Body of pancreas (tissue), 4 donors: ENCODE measurements around the gene APOBEC3G. TPM values are rescaled to one million over a fixed set of nuclear protein-coding genes. Genes with fewer than 3 reads are reported as not detected.
A peak's percentile ranks its signal among the peaks of the same experiment; 100 is the strongest.

Experiments
- ATAC-seq: fragments of 150-250 bp; one replicate; pipeline ENCODE4 v1.9.1; 2016
- DNase-seq, 4 donors: peaks; one replicate each; pipeline ENCODE4 v3.0.0-alpha.2; 2019
- H3K27ac ChIP-seq, 4 donors: fragments of 200-600 bp; sonication (generic); 1 replicate in 3 of 4; 2 replicates in 1 of 4; pipeline versions ENCODE4 v1.5.1 to v1.6.1; 2016 to 2019; ENCODE audit warnings: mild to moderate bottlenecking in 1 of 4, mixed read lengths in 1 of 4, moderate library complexity in 1 of 4
- H3K27me3 ChIP-seq, 2 donors: fragments of 200-600 bp; sonication (generic); one replicate each; pipeline ENCODE4 v1.6.0; 2016; ENCODE audit warnings: mild to moderate bottlenecking in 1 of 2
- H3K36me3 ChIP-seq, 2 donors: fragments of 200-600 bp; sonication (generic); replicated peaks in 1 of 2; 2 replicates each; pipeline ENCODE4 v1.5.1; 2016; ENCODE audit warnings: low read depth in 2 of 2; ENCODE audit not compliant: insufficient read depth in 1 of 2
- H3K4me1 ChIP-seq: fragments of 200-600 bp; sonication (generic); one replicate; pipeline ENCODE4 v1.6.0; 2016
- H3K4me3 ChIP-seq, 2 donors: fragments of 200-600 bp; sonication (generic); 1 replicate in 1 of 2; 2 replicates in 1 of 2; pipeline ENCODE4 v1.5.1; 2016 to 2019
- H3K9me3 ChIP-seq, 3 donors: fragments of 200-600 bp; sonication (generic); 1 replicate in 2 of 3; 2 replicates in 1 of 3; pipeline ENCODE4 v1.5.1; 2016
- CTCF ChIP-seq, 7 experiments: fragments of 450-650 bp in 4 of 7; fragments of 200-600 bp in 3 of 7; sonication (generic) in 3 of 7; IDR thresholded peaks; one replicate each; pipeline ENCODE4 v1.5.1; 2016 to 2019; ENCODE audit warnings: antibody characterized with exemption in 7 of 7
- POLR2A ChIP-seq, 3 donors: fragments of 450-650 bp; IDR thresholded peaks; one replicate each; pipeline ENCODE4 v1.6.1; 2016; ENCODE audit warnings: antibody characterized with exemption in 3 of 3, mild to moderate bottlenecking in 2 of 3
- WGBS, 2 donors: methylation state at CpG; one replicate each; pipeline ENCODE4 v1.1.5; 2017; 5-methylcytosine and 5-hydroxymethylcytosine counted together
- intact Hi-C: fragments of 100-400 bp; cut with DNase I; formaldehyde crosslinking; loops from one replicate; pipeline ENCODE4 v1.15.1; 2023
- small RNA-seq: library from RNA; depleted of rRNA; stranded (forward); fragments of <200 nt; gene quantifications from one replicate; pipeline ENCODE3, GENCODE V24; 2016
- total RNA-seq, 2 donors: library from RNA; depleted of rRNA; stranded (reverse); fragments of >200 nt; gene quantifications; one replicate each; pipeline ENCODE4 v1.1.0, GENCODE V29; 2016

APOBEC3G gene
- total RNA-seq, 2 donors from 2014 or later: 5.4 to 6.3 TPM

- no peaks in the 10 kb centered on the region for H3K4me1 ChIP-seq
- H3K27ac ChIP-seq: no peak overlapping the region
- TF ChIP-seq CTCF (IDR thresholded peaks at IDR 0.05) (no peak), POLR2A (IDR thresholded peaks at IDR 0.05) (no peak)
- H3K9me3 ChIP-seq: no peaks in the 10 kb centered on the region
- DNase-seq (peak in 1 of 4 donors; percentile 10), ATAC-seq (no peak)
- WGBS, 2 donors: 91 to 92% methylated on average over 19 to 34 of the region's 35 CpGs
- intact Hi-C loops: no loop called here
- H3K4me3 ChIP-seq: no peak overlapping the region
- no peaks in the 10 kb centered on the region for H3K36me3 ChIP-seq
- no peaks in the 10 kb centered on the region for H3K27me3 ChIP-seq
Measured at GRCh38 chr22:39134366-39135091, 57.5 kb downstream of the APOBEC3G start.

- Histone ChIP-seq H3K4me3 (no peak overlapping the region), H3K36me3 (no peaks in the 10 kb centered on the region), H3K27me3 (no peaks in the 10 kb centered on the region), H3K9me3 (no peaks in the 10 kb centered on the region), H3K27ac (no peak overlapping the region), H3K4me1 (no peaks in the 10 kb centered on the region)
- peak in 4 of 7 experiments; percentile 23 to 41 (median 34) for TF ChIP-seq CTCF (IDR thresholded peaks at IDR 0.05)
- TF ChIP-seq POLR2A (IDR thresholded peaks at IDR 0.05): no peak
- peak; percentile 31 for ATAC-seq
- 44 to 57% methylated on average over 10 to 15 of the region's 15 CpGs for WGBS, 2 donors
- intact Hi-C loops: no loop called here
- DNase-seq: peak in 3 of 4 donors; percentile 22 to 44 (median 28)
Measured at GRCh38 chr22:39135092-39135896, 58.2 kb downstream of the APOBEC3G start.

GRCh38 chr22:39136317-39136716, 59.2 kb downstream of the APOBEC3G start:
- DNase-seq: no peak
- no peak for TF ChIP-seq CTCF (IDR thresholded peaks at IDR 0.05)
- no peak for TF ChIP-seq POLR2A (IDR thresholded peaks at IDR 0.05)
- Histone ChIP-seq H3K4me1 (no peaks in the 10 kb centered on the region), H3K27ac (no peak overlapping the region), H3K9me3 (no peaks in the 10 kb centered on the region), H3K4me3 (no peak overlapping the region), H3K36me3 (no peaks in the 10 kb centered on the region), H3K27me3 (no peaks in the 10 kb centered on the region)
- 91% methylated on average over 8 of the region's 8 CpGs; no CpG with 5 or more reads in 1 of the 2 donors for WGBS, 2 donors
- ATAC-seq: no peak
- intact Hi-C loops: no loop called here

Small RNA genes lying within 50 kb of the gene (small RNA-seq; reads per million reads assigned to genes)
- gene AL022318.2 (not detected), gene COX5BP7 (not detected)

Other genes with a start within 250 kb of the APOBEC3G start
- gene NPTXR, start 233.2 kb upstream of the APOBEC3G start, total RNA-seq: 10 to 100 TPM in 1 of 2 donors, 1 to 10 TPM in 1; 6.0 to 10.5 TPM
- 10 to 100 TPM; 32.7 to 45.2 TPM for gene CBX6, start 205.1 kb upstream of the APOBEC3G start, total RNA-seq
- not detected for gene APOBEC3A, start 119.7 kb upstream of the APOBEC3G start, total RNA-seq
- 1 to 10 TPM in 1 of 2 donors, not detected in 1; 2.1 TPM for gene APOBEC3B, start 94.9 kb upstream of the APOBEC3G start, total RNA-seq
- gene APOBEC3C, start 63.0 kb upstream of the APOBEC3G start, total RNA-seq: 1 to 10 TPM; 2.6 to 6.7 TPM
- gene APOBEC3D, start 56.1 kb upstream of the APOBEC3G start, total RNA-seq: not detected
- under 1 TPM; 0.52 to 0.99 TPM for gene APOBEC3F, start 36.4 kb upstream of the APOBEC3G start, total RNA-seq
- gene APOBEC3H, start 20.0 kb downstream of the APOBEC3G start, total RNA-seq: not detected
- gene CBX7, start 75.4 kb downstream of the APOBEC3G start, total RNA-seq: 10 to 100 TPM; 38.1 to 41.2 TPM
- gene PDGFB, start 167.7 kb downstream of the APOBEC3G start, total RNA-seq: 10 to 100 TPM in 1 of 2 donors, 1 to 10 TPM in 1; 7.0 to 15.8 TPM
- gene RPL3, start 242.3 kb downstream of the APOBEC3G start, total RNA-seq: 1,000 to 10,000 TPM; 1,625 to 1,893 TPM